ENCODE data around the gene CD99. TPM values are rescaled to one million over a fixed set of nuclear protein-coding genes. Genes with fewer than 3 reads are reported as not detected.

The CD99 gene
- total RNA-seq, 2 experiments from 2014 or later = 255 to 256 TPM

DNA sequence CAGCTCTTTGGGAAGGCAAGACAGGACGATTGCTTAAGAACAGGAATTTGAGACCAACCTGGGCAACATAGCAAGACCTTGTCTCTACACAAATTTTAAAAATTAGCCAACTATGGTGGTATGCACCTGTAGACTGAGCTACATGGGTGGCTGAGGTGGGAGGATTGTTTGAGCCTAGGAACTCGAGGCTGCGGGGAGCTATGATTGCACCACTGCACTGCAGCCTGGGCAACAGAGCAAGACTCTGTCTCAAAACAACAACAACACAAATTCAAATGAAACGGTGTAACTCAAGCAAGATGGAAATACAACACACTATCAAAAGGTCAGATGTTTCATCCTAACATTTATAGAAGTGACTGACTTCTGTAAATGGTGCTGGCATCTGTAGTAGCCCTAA lies 97.9 kb downstream of the CD99 start:
- H3K4me1 Mint-ChIP-seq = no peaks in the 10 kb centered on the region
- no peaks in the 10 kb centered on the region for H3K36me3 Mint-ChIP-seq
- ATAC-seq (ENCODE audit: low read depth) (no peak), DNase-seq (no peak)
- no peak overlapping the region for H3K27ac Mint-ChIP-seq
- POLR2A ChIA-PET = no interaction called here
- no peaks in the 10 kb centered on the region for H3K9me3 Mint-ChIP-seq
- no peaks in the 10 kb centered on the region for H3K27me3 Mint-ChIP-seq
- no peak overlapping the region for H3K4me3 Mint-ChIP-seq

DNA sequence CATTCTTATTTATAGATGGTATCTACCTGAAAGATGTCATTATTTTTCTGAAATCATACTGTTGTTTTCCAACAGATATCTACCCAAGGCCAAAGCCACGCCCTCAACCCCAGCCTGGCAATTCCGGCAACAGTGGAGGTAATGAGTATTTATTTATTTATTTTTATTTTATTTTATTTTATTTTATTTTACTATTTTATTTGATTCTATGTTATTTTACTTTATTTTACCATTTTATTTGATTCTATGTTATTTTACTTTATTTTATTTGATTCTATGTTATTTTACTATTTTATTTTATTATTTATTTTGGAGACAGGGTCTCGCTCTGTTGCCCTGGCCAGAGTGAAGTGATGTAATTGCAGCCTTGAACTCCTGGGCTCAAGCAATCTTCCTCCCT lies 98.5 kb downstream of the CD99 start:
- Mint-ChIP-seq H3K4me1 (no peaks in the 10 kb centered on the region), H3K9me3 (no peaks in the 10 kb centered on the region), H3K4me3 (no peak overlapping the region), H3K27me3 (no peaks in the 10 kb centered on the region), H3K36me3 (no peaks in the 10 kb centered on the region), H3K27ac (no peak overlapping the region)
- DNase-seq (no peak), ATAC-seq (ENCODE audit: low read depth) (no peak)
- POLR2A ChIA-PET = no interaction called here

Other genes with a start within 250 kb of the CD99 start
- gene DHRSX, start 190.3 kb upstream of the CD99 start, total RNA-seq = 10 to 100 TPM; 17.0 to 18.1 TPM
- 10 to 100 TPM; 35.3 to 37.0 TPM for gene ZBED1, start 190.3 kb upstream of the CD99 start, total RNA-seq
- under 1 TPM in 1 of 2 experiments, not detected in 1; 0.43 TPM for gene XG, start 60.7 kb downstream of the CD99 start, total RNA-seq
- not detected for gene GYG2, start 137.6 kb downstream of the CD99 start, total RNA-seq
- gene ARSD, start 238.0 kb downstream of the CD99 start, total RNA-seq = 1 to 10 TPM; 3.6 to 4.2 TPM